NCI-H2196 treated with DMSO at 0.1 percent for 48 hours (cell line): ENCODE measurements around the gene IBA57.

ENCODE experiments used
- DNase-seq: peaks from one replicate; lab custom pipeline; 2025; ENCODE audit not compliant: unreplicated experiment; lab: John Stamatoyannopoulos, UW

The IBA57 gene

DNA sequence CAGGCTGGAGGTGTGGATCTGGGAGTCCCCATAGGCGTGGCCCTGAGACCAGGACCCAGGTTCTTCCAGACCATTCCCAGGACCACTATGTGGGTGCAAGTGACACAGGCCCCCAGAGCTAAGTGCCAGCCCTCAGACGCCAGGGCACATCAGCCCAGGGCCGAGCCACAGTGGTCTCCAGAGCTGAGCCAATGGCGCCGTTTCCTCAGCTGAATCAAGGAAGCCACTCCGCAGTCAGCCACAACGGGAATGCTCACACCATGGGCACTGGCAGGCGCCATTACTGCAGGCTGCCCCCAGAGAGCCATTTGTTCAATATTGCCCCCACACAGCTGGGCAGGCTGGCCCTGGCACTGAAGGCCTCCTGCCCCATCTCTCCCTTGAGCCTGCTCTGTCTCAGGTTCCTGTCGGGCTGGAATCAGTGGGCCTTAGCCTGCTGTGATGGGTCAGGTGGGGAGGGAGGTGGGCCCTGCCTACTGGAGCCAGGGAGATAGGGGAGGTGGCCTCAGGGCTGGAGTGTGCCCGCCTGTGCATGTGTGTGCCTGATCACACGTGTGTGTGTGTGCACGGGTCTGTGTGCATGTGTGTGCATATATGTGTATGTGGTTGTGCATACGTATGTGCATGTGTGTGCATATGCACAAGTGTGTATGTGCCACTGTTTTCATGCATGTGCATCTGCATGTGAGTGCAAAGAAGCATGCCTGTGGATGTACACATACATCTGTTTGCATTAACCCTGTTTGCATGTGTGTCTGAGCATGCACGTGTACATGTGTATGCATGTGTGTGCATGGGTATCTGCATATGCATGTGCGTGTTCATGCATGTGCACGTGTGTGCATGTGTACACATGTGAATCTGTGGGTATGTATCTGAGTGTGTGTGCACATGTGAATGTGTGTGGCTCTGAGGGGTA is 9.7 kb upstream of the IBA57 start:
- no peak for DNase-seq

DNA sequence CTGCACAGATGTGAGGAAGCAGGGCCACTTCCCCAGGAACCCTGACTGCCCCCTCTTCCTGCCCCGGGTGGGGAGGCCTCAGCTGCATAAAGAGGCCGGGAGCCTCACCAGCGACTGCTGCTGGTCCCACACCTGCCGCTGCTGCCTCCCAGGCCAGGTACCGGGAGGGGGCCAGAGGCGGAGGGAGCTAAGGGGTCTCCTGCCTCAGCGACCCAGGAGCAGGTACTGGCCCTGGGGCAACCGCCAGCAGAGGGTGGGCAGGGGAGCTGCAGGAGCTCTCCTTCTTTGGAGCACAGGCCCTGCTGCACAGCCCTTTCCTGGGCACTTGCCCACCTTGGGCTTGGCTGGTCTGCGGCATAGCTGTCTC is 9.1 kb upstream of the IBA57 start:
- no peak for DNase-seq

DNA sequence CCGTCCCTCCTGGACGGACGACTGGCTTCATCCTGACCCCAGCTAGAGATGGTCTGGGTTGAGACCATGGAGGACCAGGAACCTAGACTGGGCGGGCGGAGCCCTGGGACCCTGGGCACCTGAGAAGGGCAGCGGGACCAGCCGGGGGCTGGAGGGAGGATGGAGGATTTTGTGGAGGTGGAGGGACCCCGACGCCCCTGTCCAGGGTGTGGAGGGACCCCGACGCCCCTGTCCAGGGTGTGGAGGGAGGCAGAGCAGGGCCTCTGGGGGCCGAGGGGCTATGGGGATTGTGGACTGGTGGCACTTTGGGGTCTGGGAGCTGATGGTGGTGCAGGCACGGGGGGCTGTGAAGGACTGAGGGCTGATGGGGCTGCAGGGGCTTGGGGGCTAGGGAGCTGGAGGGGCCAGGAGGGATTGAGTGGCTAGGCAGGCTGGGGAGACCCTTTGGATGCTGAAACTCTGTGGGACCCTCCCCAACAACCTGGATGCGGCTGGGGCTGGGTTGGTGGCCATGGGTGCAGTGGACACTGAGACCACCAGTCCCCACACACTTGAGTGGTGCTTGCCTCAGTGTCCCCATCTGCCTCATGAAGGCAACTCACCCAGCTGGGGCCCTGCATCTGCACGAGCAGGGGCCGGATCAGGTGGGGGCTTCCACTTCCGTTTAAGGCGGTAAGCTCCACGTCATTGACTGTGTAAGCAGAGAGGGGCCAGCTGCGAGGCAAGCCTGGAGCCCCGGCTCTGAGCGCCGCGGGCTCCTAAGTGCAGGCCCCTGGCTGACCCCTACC is 8.5 kb upstream of the IBA57 start:
- no peak for DNase-seq

GRCh38 chr1:228157729-228158126 is 7.9 kb upstream of the IBA57 start:
- DNase-seq, result no peak

DNA sequence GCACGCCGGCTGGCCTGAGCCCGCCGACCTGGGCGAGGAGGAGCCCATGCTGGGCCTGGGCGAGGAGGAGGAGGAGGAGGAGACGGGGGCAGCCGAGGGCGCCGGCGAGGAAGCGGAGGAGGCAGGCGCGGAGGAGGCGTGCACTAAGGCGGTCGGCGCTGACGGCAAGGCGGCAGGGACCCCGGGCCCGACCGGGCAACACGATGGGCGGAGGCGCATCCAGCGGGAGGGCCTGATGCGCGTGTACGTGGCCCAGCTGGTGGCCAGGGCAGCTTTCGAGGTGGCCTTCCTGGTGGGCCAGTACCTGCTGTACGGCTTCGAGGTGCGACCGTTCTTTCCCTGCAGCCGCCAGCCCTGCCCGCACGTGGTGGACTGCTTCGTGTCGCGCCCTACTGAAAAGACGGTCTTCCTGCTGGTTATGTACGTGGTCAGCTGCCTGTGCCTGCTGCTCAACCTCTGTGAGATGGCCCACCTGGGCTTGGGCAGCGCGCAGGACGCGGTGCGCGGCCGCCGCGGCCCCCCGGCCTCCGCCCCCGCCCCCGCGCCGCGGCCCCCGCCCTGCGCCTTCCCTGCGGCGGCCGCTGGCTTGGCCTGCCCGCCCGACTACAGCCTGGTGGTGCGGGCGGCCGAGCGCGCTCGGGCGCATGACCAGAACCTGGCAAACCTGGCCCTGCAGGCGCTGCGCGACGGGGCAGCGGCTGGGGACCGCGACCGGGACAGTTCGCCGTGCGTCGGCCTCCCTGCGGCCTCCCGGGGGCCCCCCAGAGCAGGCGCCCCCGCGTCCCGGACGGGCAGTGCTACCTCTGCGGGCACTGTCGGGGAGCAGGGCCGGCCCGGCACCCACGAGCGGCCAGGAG is 7.2 kb upstream of the IBA57 start:
- DNase-seq, result no peak

GRCh38 chr1:228159008-228159665 is 6.5 kb upstream of the IBA57 start:
- no peak for DNase-seq

DNA sequence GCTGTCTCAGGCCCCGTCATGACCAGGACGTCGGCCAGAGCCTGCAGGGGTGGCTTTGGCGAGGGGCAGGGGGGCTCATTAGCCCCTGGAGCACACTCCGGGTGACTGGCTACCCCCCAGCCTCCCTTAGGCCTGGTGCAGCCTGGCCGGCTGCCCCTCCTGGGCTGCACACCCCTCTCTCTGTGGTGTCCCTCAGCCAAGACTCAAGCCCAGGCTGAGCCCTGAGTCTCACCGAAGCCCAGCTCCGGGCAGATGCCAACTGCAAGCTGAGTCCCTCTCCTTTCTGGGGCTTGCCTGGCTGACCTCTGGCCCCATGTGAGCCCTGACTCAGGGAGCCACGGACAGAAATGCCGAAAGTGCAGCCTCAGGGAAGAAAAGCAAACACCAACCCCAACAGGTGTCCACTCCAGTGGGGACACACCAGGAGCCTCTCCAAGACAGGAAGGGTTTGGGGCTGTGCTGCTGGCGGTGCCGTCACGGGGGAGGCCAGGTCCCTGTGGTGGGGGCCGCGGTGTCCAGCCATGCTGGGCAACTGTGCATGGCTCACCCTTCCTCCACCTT is 5.3 kb upstream of the IBA57 start:
- no peak for DNase-seq

GRCh38 chr1:228161362-228161761 is 4.2 kb upstream of the IBA57 start:
- no peak for DNase-seq

- DNase-seq, result no peak
Measured at GRCh38 chr1:228161866-228162265, 3.7 kb upstream of the IBA57 start.

DNA sequence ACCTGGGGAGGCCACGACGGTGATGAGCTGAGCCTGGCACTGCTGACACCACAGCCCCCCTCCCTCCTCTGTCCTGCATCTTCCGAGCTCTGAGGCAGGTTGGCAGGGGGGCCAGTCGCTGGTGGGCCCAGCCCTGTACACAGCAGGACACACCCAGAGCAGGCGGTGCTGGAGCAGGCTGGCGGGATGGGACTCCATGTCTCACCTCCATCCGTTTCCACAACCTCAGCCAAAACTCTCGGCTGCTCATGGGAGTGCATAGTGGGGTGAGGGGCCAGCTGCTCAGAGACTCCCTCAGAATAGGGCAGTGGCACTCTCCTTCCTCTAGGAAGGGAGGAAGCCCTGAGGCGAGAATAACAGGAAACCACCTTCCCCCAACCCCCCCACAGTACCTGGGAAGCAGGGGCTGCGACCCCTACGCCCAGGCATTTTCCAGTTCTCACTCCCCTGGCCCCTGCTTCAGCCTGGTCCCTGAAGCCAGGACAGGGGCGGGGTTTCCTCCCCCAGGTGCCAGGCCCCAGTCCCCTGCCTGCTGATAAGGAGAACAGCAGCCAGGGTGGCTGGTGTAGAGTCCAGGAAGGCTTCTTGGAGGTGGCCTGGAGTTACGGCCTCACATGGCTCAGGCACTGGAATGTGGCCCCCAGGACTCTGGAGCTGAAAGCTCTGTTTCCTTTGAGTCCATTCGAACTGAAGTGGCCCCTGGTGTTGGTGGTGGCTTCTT is 3.2 kb upstream of the IBA57 start:
- no peak for DNase-seq

- no peak for DNase-seq
Measured at GRCh38 chr1:228163007-228163753, 2.4 kb upstream of the IBA57 start.

DNA sequence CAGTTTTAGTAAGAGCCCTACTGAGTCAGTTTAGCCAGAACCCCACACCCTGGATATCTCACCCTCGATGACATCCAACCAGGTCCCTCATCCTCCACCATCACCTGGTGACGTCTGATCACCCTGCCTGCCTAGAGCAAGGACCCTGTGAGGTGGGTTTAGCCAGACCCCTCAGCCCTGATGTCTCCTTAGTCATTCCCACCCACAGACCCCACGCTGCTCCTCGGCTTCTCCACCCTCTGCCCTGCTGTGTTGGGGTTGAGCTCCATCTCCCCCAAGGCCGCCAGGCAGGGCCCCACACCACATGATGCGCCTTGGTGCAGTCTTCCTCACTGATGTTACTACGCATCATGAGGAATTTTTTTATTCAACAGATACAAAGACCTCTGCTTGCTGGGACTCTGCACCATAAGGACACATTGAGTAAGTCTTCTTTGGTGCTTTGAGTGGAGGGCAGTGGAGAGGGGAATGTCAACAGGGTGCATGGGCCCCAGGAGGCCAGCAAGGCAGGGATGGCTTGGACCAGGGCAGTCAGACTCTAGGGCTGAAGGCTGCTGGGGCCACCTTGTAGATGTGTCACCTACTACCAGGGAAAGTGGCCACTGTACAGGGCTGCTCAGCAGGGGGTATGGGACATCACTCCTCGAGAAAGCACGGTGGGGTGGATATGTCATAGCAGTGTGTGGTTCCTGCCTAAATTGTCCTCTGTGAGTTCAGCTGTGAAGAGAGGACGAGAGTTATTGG is 1.7 kb upstream of the IBA57 start:
- DNase-seq, result no peak

DNA sequence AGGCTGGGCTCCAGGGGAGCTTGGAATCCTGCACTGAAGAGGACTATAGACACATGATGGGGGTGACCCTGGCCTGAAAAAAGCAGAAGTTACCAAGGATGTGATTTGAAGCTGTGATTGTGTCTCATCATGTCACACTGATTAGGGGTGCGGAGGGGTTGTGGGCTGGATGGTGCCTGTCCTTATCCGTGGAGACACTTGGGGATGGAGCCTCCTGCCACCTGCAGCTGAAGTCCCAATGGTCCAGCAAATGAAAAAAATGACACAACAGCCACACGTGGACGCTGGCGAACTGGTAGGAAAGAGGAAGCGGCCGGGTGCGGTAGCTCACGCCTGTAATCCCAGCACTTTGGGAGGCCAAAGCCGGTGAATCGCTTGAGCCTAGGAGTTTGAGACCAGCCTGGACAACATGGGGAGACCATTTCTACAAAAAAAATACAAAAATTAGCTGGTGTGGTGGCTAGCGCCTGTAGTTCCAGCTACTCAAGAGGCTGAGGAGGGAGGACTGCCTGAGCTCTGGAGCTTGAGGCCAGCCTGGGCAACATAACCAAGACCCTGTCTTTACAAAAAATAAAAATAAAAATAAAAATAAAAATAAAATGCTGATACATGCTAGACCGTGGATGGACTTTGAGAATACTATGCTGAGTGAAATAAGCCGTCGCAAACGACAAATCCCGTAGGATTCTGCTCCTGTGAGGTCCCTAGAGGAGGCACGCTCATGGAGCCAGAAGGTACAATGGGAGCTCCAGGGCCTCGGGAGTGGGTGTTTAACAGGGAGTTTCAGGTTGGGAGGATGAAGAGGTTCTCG is 838 bp upstream of the IBA57 start:
- DNase-seq, result no peak

DNA sequence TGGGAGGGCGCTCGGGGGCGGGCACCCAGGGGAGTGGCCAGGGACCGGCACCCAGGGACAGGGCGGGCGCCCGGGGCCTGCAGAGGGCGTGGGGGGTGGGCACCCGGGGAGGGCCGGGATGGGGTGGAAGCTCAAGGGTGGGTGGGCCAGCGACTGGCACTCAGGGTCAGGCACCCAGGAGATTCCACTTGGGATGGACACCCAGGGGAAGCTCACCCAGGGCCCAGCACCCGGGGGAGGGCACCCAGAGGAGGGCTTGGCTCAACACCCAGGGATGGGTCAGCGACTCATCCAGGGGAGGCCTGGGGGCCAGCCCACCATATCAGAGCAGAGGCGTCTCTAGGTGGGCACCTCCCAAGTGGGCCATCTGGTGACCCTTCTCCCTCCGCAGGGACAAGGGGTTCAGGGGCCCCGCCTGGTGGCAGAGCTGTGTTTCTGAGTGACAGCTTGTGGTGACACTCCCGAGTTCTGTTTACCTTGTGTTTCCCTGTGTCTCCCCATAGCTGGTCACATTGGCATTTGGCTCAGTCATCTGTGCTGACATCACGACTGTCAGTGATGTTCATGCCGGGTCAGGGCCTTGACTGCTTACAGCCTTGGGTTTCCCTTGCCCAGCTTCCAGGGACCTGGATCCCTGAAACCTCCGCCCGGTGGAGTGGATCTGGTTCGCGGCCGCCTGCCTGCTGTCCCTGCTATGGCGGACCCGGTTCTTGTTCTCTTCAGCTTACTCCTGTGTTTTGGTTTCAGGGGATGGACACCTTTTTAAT is 749 bp downstream of the IBA57 start:
- peak; percentile 37 for DNase-seq

GRCh38 chr1:228168563-228169270 is 3.1 kb downstream of the IBA57 start:
- no peak for DNase-seq

- no peak for DNase-seq
Measured at GRCh38 chr1:228169345-228169744, 3.7 kb downstream of the IBA57 start.
